Adipocyte (in vitro differentiated cells): ENCODE measurements around the gene USP40.

Source experiments
- DNase-seq: peaks from one replicate; pipeline ENCODE4 v3.0.0-alpha.2; 2015; ENCODE audit warnings: low read depth
- H3K27me3 ChIP-seq: replicated peaks from 2 replicates; pipeline ENCODE4 v1.7.0; 2013; ENCODE audit warnings: mild to moderate bottlenecking, low read length, moderate library complexity; ENCODE audit not compliant: control insufficient read depth, insufficient read depth
- H3K36me3 ChIP-seq: 2 replicates; pipeline ENCODE4 v1.7.0; 2013; ENCODE audit warnings: low read length, mild to moderate bottlenecking, moderate library complexity; ENCODE audit not compliant: control insufficient read depth, insufficient read depth, severe bottlenecking
- H3K4me1 ChIP-seq: 2 replicates; pipeline ENCODE4 v1.7.0; 2013; ENCODE audit warnings: mild to moderate bottlenecking, low read length, moderate library complexity; ENCODE audit not compliant: control insufficient read depth, insufficient read depth
- H3K4me3 ChIP-seq: 2 replicates; pipeline ENCODE4 v1.7.0; 2013; ENCODE audit warnings: mild to moderate bottlenecking, low read length, moderate library complexity
- H3K9ac ChIP-seq: 2 replicates; pipeline ENCODE4 v1.7.0; 2013; ENCODE audit warnings: mild to moderate bottlenecking, low read length, moderate library complexity
- H3K9me3 ChIP-seq: 2 replicates; pipeline ENCODE4 v1.7.0; 2013; ENCODE audit warnings: mild to moderate bottlenecking, low read length, moderate library complexity; ENCODE audit not compliant: control insufficient read depth

Gene USP40

GRCh38 chr2:233491326-233491725, 75.3 kb downstream of the USP40 start:
- peaks cover 68% of the 10 kb centered on the region for H3K36me3 ChIP-seq

GRCh38 chr2:233490831-233491230, 75.8 kb downstream of the USP40 start:
- Histone ChIP-seq H3K9me3 (no peaks in the 10 kb centered on the region), H3K9ac (no peak overlapping the region), H3K4me1 (peaks cover 39% of the 10 kb centered on the region), H3K27me3 (no peaks in the 10 kb centered on the region), H3K4me3 (no peak overlapping the region), H3K36me3 (peaks cover 66% of the 10 kb centered on the region)
- no peak for DNase-seq

More at GRCh38 chr2:233491326-233491725, 75.3 kb downstream of the USP40 start:
- Histone ChIP-seq H3K9me3 (no peaks in the 10 kb centered on the region), H3K4me1 (peaks cover 36% of the 10 kb centered on the region), H3K27me3 (no peaks in the 10 kb centered on the region), H3K4me3 (no peak overlapping the region), H3K9ac (no peak overlapping the region)
- DNase-seq: no peak

GRCh38 chr2:233489666-233490065, 76.9 kb downstream of the USP40 start:
- Histone ChIP-seq H3K36me3 (peaks cover 69% of the 10 kb centered on the region), H3K9me3 (no peaks in the 10 kb centered on the region), H3K4me3 (no peak overlapping the region), H3K9ac (no peak overlapping the region), H3K27me3 (no peaks in the 10 kb centered on the region), H3K4me1 (peaks cover 39% of the 10 kb centered on the region)
- DNase-seq: peak; percentile 55

GRCh38 chr2:233489143-233489542, 77.4 kb downstream of the USP40 start:
- DNase-seq: no peak
- no peaks in the 10 kb centered on the region for H3K9me3 ChIP-seq
- H3K27me3 ChIP-seq: no peaks in the 10 kb centered on the region
- H3K4me1 ChIP-seq: peaks cover 39% of the 10 kb centered on the region
- H3K36me3 ChIP-seq: peaks cover 70% of the 10 kb centered on the region
- no peak overlapping the region for H3K9ac ChIP-seq
- H3K4me3 ChIP-seq: no peak overlapping the region

- Histone ChIP-seq H3K27me3 (no peaks in the 10 kb centered on the region), H3K9me3 (no peaks in the 10 kb centered on the region), H3K36me3 (peaks cover 73% of the 10 kb centered on the region), H3K4me3 (no peak overlapping the region), H3K4me1 (peaks cover 39% of the 10 kb centered on the region), H3K9ac (no peak overlapping the region)
- DNase-seq: peak; percentile 35
Observed at GRCh38 chr2:233487748-233488345, 78.7 kb downstream of the USP40 start.

GRCh38 chr2:233486778-233487552, 79.6 kb downstream of the USP40 start:
- peak; percentile 92 for DNase-seq
- Histone ChIP-seq H3K4me3 (no peak overlapping the region), H3K9ac (peak overlapping the region; percentile 30), H3K4me1 (peaks cover 39% of the 10 kb centered on the region), H3K9me3 (no peaks in the 10 kb centered on the region), H3K27me3 (no peaks in the 10 kb centered on the region), H3K36me3 (peaks cover 73% of the 10 kb centered on the region)

- peak overlapping the region; percentile 30 for H3K9ac ChIP-seq
- no peaks in the 10 kb centered on the region for H3K27me3 ChIP-seq
- no peak for DNase-seq
- H3K36me3 ChIP-seq: peaks cover 73% of the 10 kb centered on the region
- no peak overlapping the region for H3K4me3 ChIP-seq
- peaks cover 39% of the 10 kb centered on the region for H3K4me1 ChIP-seq
- H3K9me3 ChIP-seq: no peaks in the 10 kb centered on the region
Observed at GRCh38 chr2:233486357-233486756, 80.2 kb downstream of the USP40 start.

- Histone ChIP-seq H3K4me3 (no peak overlapping the region), H3K36me3 (peaks cover 73% of the 10 kb centered on the region), H3K4me1 (peaks cover 39% of the 10 kb centered on the region), H3K27me3 (no peaks in the 10 kb centered on the region), H3K9ac (no peak overlapping the region), H3K9me3 (no peaks in the 10 kb centered on the region)
- DNase-seq: no peak
Observed at GRCh38 chr2:233485726-233486125, 80.9 kb downstream of the USP40 start.

- no peaks in the 10 kb centered on the region for H3K27me3 ChIP-seq
- no peaks in the 10 kb centered on the region for H3K9me3 ChIP-seq
- no peak overlapping the region for H3K4me3 ChIP-seq
- peaks cover 82% of the 10 kb centered on the region for H3K36me3 ChIP-seq
- no peak for DNase-seq
- peaks cover 14% of the 10 kb centered on the region for H3K4me1 ChIP-seq
- no peak overlapping the region for H3K9ac ChIP-seq
Observed at GRCh38 chr2:233482616-233483015, 84.0 kb downstream of the USP40 start.

GRCh38 chr2:233481368-233482142, 85.0 kb downstream of the USP40 start:
- Histone ChIP-seq H3K4me1 (peaks cover 5% of the 10 kb centered on the region), H3K36me3 (peaks cover 89% of the 10 kb centered on the region), H3K27me3 (no peaks in the 10 kb centered on the region), H3K4me3 (no peak overlapping the region), H3K9ac (no peak overlapping the region), H3K9me3 (no peaks in the 10 kb centered on the region)
- no peak for DNase-seq

- Histone ChIP-seq H3K4me3 (no peak overlapping the region), H3K36me3 (peaks cover 93% of the 10 kb centered on the region), H3K9ac (no peak overlapping the region), H3K4me1 (no peaks in the 10 kb centered on the region), H3K27me3 (no peaks in the 10 kb centered on the region), H3K9me3 (no peaks in the 10 kb centered on the region)
- DNase-seq: no peak
Observed at GRCh38 chr2:233480490-233481202, 85.9 kb downstream of the USP40 start.
